Breast epithelium (tissue), 3 donors: ENCODE measurements around the gene OXER1.

Experiments
- POLR2A ChIP-seq: fragments of 450-650 bp; IDR thresholded peaks from one replicate; pipeline ENCODE4 v1.6.1; 2016; ENCODE audit warnings: antibody characterized with exemption, mild to moderate bottlenecking, moderate library complexity
- POLR2AphosphoS5 ChIP-seq, 3 donors: sonication (generic); formaldehyde crosslinking; IDR thresholded peaks; one replicate each; pipeline ENCODE4 v1.6.1; 2017; ENCODE audit warnings: antibody characterized with exemption in 3 of 3
- TF ChIP-seq, protein P1 (sequence below), 3 donors: fragments of 450-650 bp; IDR thresholded peaks; one replicate each; pipeline ENCODE4 v1.5.1; 2016 to 2017; ENCODE audit warnings: antibody characterized with exemption in 3 of 3, mild to moderate bottlenecking in 3 of 3, moderate library complexity in 3 of 3

DNA sequence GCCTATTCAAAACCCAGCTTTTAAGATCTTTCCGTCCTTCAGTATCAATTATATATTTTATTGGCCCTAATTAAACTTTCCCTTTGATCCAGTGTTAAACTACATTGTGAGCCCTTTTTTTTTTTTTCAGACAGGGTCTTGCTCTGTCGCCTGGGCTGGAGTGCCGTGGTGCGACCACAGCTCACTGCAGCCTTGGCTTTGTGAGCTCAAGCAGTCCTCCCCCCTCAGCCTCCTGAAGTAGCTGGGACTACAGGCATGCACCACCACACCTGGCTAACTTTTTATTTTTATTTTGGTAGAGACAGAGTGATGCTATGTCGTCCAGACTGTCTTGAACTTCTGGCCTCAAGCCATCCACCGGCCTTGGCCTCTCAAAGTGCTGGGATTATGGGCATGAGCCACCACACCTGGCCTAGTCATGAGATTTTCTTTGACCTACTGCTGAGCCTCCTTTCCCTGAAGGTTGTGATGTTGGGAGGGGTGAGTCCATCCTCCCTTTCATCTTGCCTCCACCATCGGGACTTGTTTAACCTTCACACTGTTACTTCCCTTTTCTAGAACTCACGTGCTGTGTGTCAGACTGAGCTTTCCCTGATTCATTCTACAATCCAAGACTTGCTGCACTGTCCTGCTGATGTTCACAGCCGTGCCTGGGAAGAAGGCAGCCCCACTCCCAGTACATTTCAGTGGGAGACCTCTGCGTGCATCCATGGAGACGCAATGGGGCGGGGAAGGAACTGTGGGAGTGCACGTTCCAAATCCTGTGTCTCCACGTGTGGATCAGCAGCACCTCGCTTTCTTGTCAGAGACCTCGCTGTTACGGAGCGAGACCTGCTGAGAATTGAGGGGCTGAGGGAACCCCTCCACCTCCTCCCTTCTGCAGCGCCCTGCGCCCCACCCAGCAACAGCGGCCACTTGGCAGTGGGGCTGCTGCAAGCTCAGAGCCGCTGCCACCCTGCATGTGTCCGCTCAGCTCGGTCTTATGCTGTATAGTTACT, 10.8 kb downstream of the OXER1 start:
- TF ChIP-seq, protein P1, sequence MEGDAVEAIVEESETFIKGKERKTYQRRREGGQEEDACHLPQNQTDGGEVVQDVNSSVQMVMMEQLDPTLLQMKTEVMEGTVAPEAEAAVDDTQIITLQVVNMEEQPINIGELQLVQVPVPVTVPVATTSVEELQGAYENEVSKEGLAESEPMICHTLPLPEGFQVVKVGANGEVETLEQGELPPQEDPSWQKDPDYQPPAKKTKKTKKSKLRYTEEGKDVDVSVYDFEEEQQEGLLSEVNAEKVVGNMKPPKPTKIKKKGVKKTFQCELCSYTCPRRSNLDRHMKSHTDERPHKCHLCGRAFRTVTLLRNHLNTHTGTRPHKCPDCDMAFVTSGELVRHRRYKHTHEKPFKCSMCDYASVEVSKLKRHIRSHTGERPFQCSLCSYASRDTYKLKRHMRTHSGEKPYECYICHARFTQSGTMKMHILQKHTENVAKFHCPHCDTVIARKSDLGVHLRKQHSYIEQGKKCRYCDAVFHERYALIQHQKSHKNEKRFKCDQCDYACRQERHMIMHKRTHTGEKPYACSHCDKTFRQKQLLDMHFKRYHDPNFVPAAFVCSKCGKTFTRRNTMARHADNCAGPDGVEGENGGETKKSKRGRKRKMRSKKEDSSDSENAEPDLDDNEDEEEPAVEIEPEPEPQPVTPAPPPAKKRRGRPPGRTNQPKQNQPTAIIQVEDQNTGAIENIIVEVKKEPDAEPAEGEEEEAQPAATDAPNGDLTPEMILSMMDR (IDR thresholded peaks at IDR 0.05): no peak
- TF ChIP-seq POLR2A (no peak), POLR2AphosphoS5 (IDR thresholded peaks at IDR 0.05) (no peak)
